HepG2 (cell line): ENCODE measurements around the gene LAMA5. TPM values are rescaled to one million over a fixed set of nuclear protein-coding genes. Genes with fewer than 3 reads are reported as not detected.
A peak's percentile ranks its signal among the peaks of the same experiment; 100 is the strongest.

Source experiments
- DNMT1 ChIP-seq: sonication (generic); formaldehyde crosslinking; IDR thresholded peaks from 2 replicates; pipeline ENCODE4 v1.5.1; 2020; ENCODE audit warnings: mild to moderate bottlenecking, missing genetic modification reagents
- DZIP1 ChIP-seq: sonication (generic); formaldehyde crosslinking; IDR thresholded peaks from 2 replicates; pipeline ENCODE4 v1.5.0; 2020; ENCODE audit warnings: mild to moderate bottlenecking, missing genetic modification reagents
- NFYB ChIP-seq: sonication (generic); formaldehyde crosslinking; IDR thresholded peaks from 2 replicates; pipeline ENCODE4 v1.4.0; 2020; ENCODE audit warnings: missing genetic modification reagents
- NR0B2 ChIP-seq: sonication (generic); formaldehyde crosslinking; IDR thresholded peaks from 2 replicates; pipeline ENCODE4 v1.4.0; 2020; ENCODE audit warnings: mild to moderate bottlenecking, missing genetic modification reagents
- NR3C1 ChIP-seq: sonication (generic); formaldehyde crosslinking; IDR thresholded peaks from 2 replicates; pipeline ENCODE4 v1.4.0; 2020; ENCODE audit warnings: missing genetic modification reagents
- RERE ChIP-seq: IDR thresholded peaks from 2 replicates; pipeline ENCODE4 v1.6.1; 2016; ENCODE audit warnings: low read depth, missing genetic modification reagents, missing compliant biosample characterization
- SETDB1 ChIP-seq: sonication (generic); formaldehyde crosslinking; IDR thresholded peaks from 2 replicates; pipeline ENCODE4 v1.5.1; 2020; ENCODE audit warnings: missing genetic modification reagents, mild to moderate bottlenecking, borderline replicate concordance
- TCF12 ChIP-seq, 2 experiments: fragments of 450-650 bp in 1 of 2; sonication (generic) in 1 of 2; formaldehyde crosslinking in 1 of 2; IDR thresholded peaks; 2 replicates each; pipeline versions ENCODE4 v1.6.1 to v1.8.0; 2017 to 2022; ENCODE audit warnings: antibody characterized with exemption in 1 of 2, mild to moderate bottlenecking in 1 of 2, missing genetic modification reagents in 1 of 2, moderate library complexity in 1 of 2
- TRIM24 ChIP-seq: sonication (generic); formaldehyde crosslinking; IDR thresholded peaks from 2 replicates; pipeline ENCODE4 v1.8.0; 2022; ENCODE audit warnings: mild to moderate bottlenecking, missing genetic modification reagents
- ZBTB2 ChIP-seq: sonication (generic); formaldehyde crosslinking; IDR thresholded peaks from 2 replicates; pipeline ENCODE4 v1.8.0; 2022; ENCODE audit warnings: low read depth, missing genetic modification reagents
- ZBTB37 ChIP-seq: sonication (generic); formaldehyde crosslinking; IDR thresholded peaks from 2 replicates; pipeline ENCODE4 v1.4.0; 2020; ENCODE audit warnings: mild to moderate bottlenecking, missing genetic modification reagents
- ZMAT3 ChIP-seq: sonication (generic); formaldehyde crosslinking; conservative IDR thresholded peaks from 2 replicates; pipeline ENCODE4 v1.7.0; 2021; ENCODE audit warnings: missing genetic modification reagents
- ZNF329 ChIP-seq: sonication (generic); formaldehyde crosslinking; IDR thresholded peaks from 2 replicates; pipeline ENCODE4 v1.9.0; 2021; ENCODE audit warnings: low read depth, mild to moderate bottlenecking, missing genetic modification reagents
- ZNF501 ChIP-seq: sonication (generic); formaldehyde crosslinking; IDR thresholded peaks from 2 replicates; pipeline ENCODE4 v1.5.1; 2020; ENCODE audit warnings: mild to moderate bottlenecking, moderate library complexity, missing genetic modification reagents
- ZNF530 ChIP-seq: sonication (generic); formaldehyde crosslinking; IDR thresholded peaks from 2 replicates; pipeline ENCODE4 v1.5.0; 2020; ENCODE audit warnings: low read depth, mild to moderate bottlenecking, missing genetic modification reagents
- ZNF775 ChIP-seq: sonication (generic); formaldehyde crosslinking; IDR thresholded peaks from 2 replicates; pipeline ENCODE4 v1.4.0; 2020; ENCODE audit warnings: missing genetic modification reagents, mild to moderate bottlenecking, moderate library complexity, borderline replicate concordance
- ZSCAN9 ChIP-seq: IDR thresholded peaks from 2 replicates; pipeline ENCODE4 v1.6.1; 2016; ENCODE audit warnings: borderline replicate concordance
- polyA plus RNA-seq, 8 experiments: library from polyadenylated mRNA; depleted of rRNA in 3 of 8; stranded (reverse) in 7 of 8; unstranded in 1 of 8; fragments of >200 nt; fragmentation: Illumina TruSeq in 4 of 8; extraction: Trizol in 4 of 8; gene quantifications; 2 replicates each; pipeline versions ENCODE4 v1.2.1 to v1.2.3, GENCODE V29; 2011 to 2016; ENCODE audit warnings: low read depth in 4 of 8, missing spikeins in 1 of 8, mixed read lengths in 1 of 8; ENCODE audit not compliant: insufficient read depth in 1 of 8
- total RNA-seq, 5 experiments: library from RNA; depleted of rRNA; stranded (reverse); fragments of >200 nt; fragmentation: Illumina TruSeq; extraction: Trizol; gene quantifications; 2 replicates each; pipeline ENCODE4 v1.2.3, GENCODE V29; 2016; ENCODE audit warnings: low read depth in 1 of 5

Gene LAMA5
- total and polyA plus RNA-seq, 2 of the 13 experiments (the other 11 are each of a cell fraction or from before 2014, with no cell fraction given): 21.0 to 44.7 TPM

- TF ChIP-seq ZNF530 (CRISPR knock-in tag) (no peak), RERE (CRISPR knock-in tag) (no peak), ZNF775 (CRISPR knock-in tag) (peak; percentile 9; the same call in 1 of the 2 replicates), ZMAT3 (CRISPR knock-in tag) (no peak; the same call in 1 of the 2 replicates), NR0B2 (CRISPR knock-in tag) (0 out of 2 replicates have a peak, but pooled peaks have one; percentile 28), TCF12 (IDR thresholded peaks at IDR 0.05) (no peak), TCF12 (CRISPR knock-in tag; IDR thresholded peaks at IDR 0.05) (peak; percentile 6; the same call in 1 of the 2 replicates), NFYB (CRISPR knock-in tag) (no peak), ZBTB37 (CRISPR knock-in tag) (no peak), ZNF501 (CRISPR knock-in tag) (no peak), ZNF329 (CRISPR knock-in tag) (0 out of 2 replicates have a peak, but pooled peaks have one; percentile 58), TRIM24 (no peak), ZSCAN9 (no peak), ZBTB2 (CRISPR knock-in tag) (no peak), DZIP1 (CRISPR knock-in tag) (no peak), NR3C1 (CRISPR knock-in tag) (no peak), SETDB1 (CRISPR knock-in tag) (no peak), DNMT1 (CRISPR knock-in tag) (no peak)
Observed at GRCh38 chr20:62365814-62366369, 1.2 kb downstream of the LAMA5 start (continued).
